NOMO-1 treated with dmso at 0.1 percent for 144 hours (cell line): ENCODE data around the gene GNAT1.
"Not testable (repeated sequence)": the region's sequence is repeated elsewhere in the genome, so short reads cannot be mapped to it uniquely, and the experiment has no call there.

Source experiments
- DNase-seq: peaks from one replicate; lab custom pipeline; 2025; ENCODE audit not compliant: unreplicated experiment; lab: John Stamatoyannopoulos, UW

The GNAT1 gene

GRCh38 chr3:50237754-50238548, 46.5 kb downstream of the GNAT1 start:
- peak; percentile 83 for DNase-seq

- DNase-seq = no peak
Measured at GRCh38 chr3:50238549-50239026, 47.2 kb downstream of the GNAT1 start.

GRCh38 chr3:50239649-50240048, 48.2 kb downstream of the GNAT1 start:
- DNase-seq = no peak

GRCh38 chr3:50241163-50241562, 49.8 kb downstream of the GNAT1 start:
- DNase-seq = no peak

- no peak for DNase-seq
Measured at GRCh38 chr3:50241713-50242380, 50.4 kb downstream of the GNAT1 start.

- DNase-seq = no peak
Measured at GRCh38 chr3:50242381-50242770, 51.0 kb downstream of the GNAT1 start.

GRCh38 chr3:50242851-50243542, 51.6 kb downstream of the GNAT1 start:
- peak; percentile 91 for DNase-seq

GRCh38 chr3:50243543-50243895, 52.1 kb downstream of the GNAT1 start:
- no peak for DNase-seq

- not testable (repeated sequence) for DNase-seq
Measured at GRCh38 chr3:50244813-50245212, 53.4 kb downstream of the GNAT1 start.

- DNase-seq = no peak
Measured at GRCh38 chr3:50245251-50245745, 53.9 kb downstream of the GNAT1 start.

GRCh38 chr3:50245831-50246516, 54.6 kb downstream of the GNAT1 start:
- DNase-seq = peak; percentile 66

GRCh38 chr3:50246517-50246954, 55.1 kb downstream of the GNAT1 start:
- no peak for DNase-seq
